ENCODE data around the gene POU2AF1.

POU2AF1 gene

DNA sequence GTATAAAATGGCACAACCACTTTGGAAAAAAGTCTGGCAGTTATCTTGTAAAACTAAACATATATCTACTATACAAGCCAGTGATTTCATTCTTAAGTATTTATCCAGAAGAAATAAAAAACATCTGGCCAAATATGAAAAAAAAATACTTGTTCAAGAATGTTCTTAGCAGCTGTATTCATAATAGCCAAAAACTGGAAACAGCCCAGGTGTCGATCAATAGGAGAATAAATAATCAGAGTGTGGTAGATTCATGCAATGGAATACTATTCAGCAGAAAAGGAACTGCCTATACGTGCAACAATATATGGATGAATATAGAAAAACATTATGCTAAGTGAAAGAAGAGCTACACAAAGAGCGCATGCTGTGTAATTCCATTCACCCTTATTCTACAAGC is 36.7 kb downstream of the POU2AF1 start:
- POLR2A ChIA-PET: interaction anchor here (1.4 kb wide), 1 partner anchor 10 kb away, joined by 3 read pairs; no protein-coding TSS in a partner anchor
- DNase-seq (ENCODE audit: extremely low spot score): no peak
- CTCF ChIA-PET: interaction anchor here (0.9 to 4.8 kb wide), 6 partner anchors 9 to 87 kb away, joined by 3 to 18 read pairs (median 4); no protein-coding TSS in a partner anchor
- TF ChIP-seq, protein P1, sequence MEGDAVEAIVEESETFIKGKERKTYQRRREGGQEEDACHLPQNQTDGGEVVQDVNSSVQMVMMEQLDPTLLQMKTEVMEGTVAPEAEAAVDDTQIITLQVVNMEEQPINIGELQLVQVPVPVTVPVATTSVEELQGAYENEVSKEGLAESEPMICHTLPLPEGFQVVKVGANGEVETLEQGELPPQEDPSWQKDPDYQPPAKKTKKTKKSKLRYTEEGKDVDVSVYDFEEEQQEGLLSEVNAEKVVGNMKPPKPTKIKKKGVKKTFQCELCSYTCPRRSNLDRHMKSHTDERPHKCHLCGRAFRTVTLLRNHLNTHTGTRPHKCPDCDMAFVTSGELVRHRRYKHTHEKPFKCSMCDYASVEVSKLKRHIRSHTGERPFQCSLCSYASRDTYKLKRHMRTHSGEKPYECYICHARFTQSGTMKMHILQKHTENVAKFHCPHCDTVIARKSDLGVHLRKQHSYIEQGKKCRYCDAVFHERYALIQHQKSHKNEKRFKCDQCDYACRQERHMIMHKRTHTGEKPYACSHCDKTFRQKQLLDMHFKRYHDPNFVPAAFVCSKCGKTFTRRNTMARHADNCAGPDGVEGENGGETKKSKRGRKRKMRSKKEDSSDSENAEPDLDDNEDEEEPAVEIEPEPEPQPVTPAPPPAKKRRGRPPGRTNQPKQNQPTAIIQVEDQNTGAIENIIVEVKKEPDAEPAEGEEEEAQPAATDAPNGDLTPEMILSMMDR (IDR thresholded peaks at IDR 0.05; ENCODE audit: control extremely low read depth, extremely low read depth, low read depth, missing control alignments): no peak

- TF ChIP-seq, protein P1 (IDR thresholded peaks at IDR 0.05; ENCODE audit: control extremely low read depth, extremely low read depth, low read depth, missing control alignments): no peak
- no peak for DNase-seq (ENCODE audit: extremely low spot score)
- ChIA-PET POLR2A (no interaction called here), CTCF (interaction anchor here (0.9 to 1.1 kb wide), 3 partner anchors 12 to 89 kb away, joined by 3 to 4 read pairs (median 4); no protein-coding TSS in a partner anchor)
Observed at GRCh38 chr11:111339758-111340388, 39.2 kb downstream of the POU2AF1 start.

DNA sequence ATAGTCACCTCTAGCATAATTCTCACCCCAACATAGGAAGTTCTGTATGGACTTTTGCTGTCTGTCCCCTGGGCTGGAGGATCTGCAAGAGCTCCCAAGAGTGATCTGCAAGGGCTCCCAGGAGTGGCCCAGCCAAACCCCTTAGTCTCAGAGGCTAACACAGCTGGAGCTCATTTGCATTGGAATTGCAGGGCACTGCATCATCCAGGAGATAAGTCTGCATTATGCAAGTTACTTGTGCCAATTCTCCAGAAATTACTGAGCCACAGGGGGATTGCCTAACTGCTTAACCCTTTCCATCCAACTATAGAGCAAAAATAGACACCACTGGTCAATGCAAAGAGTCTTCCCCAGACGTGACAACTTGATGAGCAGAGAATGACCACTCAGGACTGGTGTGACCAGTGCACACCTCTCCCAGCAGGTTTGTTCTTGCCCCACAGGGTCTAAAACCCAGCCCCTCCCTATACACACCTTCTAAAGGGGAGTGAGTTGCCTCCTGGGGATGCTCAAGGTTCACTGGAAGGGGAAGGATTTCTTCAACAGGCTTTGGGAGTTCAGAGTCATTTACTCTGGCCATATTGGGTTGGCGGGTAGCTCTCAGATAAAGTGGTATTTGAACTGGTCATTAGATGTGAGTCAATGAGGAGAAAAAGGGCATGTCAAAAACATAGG is 42.4 kb downstream of the POU2AF1 start:
- TF ChIP-seq, protein P1 (IDR thresholded peaks at IDR 0.05; ENCODE audit: control extremely low read depth, extremely low read depth, low read depth, missing control alignments): no peak
- no peak for DNase-seq (ENCODE audit: extremely low spot score)
- ChIA-PET POLR2A (no interaction called here), CTCF (interaction anchor here (1.0 to 2.4 kb wide), 5 partner anchors 9 to 93 kb away, joined by 3 to 10 read pairs (median 4); no protein-coding TSS in a partner anchor)

- no peak for DNase-seq (ENCODE audit: extremely low spot score)
- ChIA-PET POLR2A (no interaction called here), CTCF (interaction anchor here (1.0 to 2.4 kb wide), 3 partner anchors 10 to 94 kb away, joined by 3 to 10 read pairs (median 3); no protein-coding TSS in a partner anchor)
- TF ChIP-seq, protein P1 (IDR thresholded peaks at IDR 0.05; ENCODE audit: control extremely low read depth, extremely low read depth, low read depth, missing control alignments): no peak
Observed at GRCh38 chr11:111336062-111336461, 43.0 kb downstream of the POU2AF1 start.

GRCh38 chr11:111335549-111335948 is 43.5 kb downstream of the POU2AF1 start:
- CTCF ChIA-PET: interaction anchor here (2.4 kb wide), 1 partner anchor 9 kb away, joined by 10 read pairs; no protein-coding TSS in a partner anchor
- TF ChIP-seq, protein P1 (IDR thresholded peaks at IDR 0.05; ENCODE audit: control extremely low read depth, extremely low read depth, low read depth, missing control alignments): no peak
- POLR2A ChIA-PET: no interaction called here
- DNase-seq (ENCODE audit: extremely low spot score): no peak

- POLR2A ChIA-PET: no interaction called here
- no peak for DNase-seq (ENCODE audit: extremely low spot score)
- CTCF ChIA-PET: interaction anchor here (0.9 to 3.5 kb wide), 4 partner anchors 11 to 94 kb away, joined by 3 to 20 read pairs (median 4); no protein-coding TSS in a partner anchor
- TF ChIP-seq, protein P1 (IDR thresholded peaks at IDR 0.05; ENCODE audit: control extremely low read depth, extremely low read depth, low read depth, missing control alignments): no peak
Observed at GRCh38 chr11:111334532-111335502, 44.3 kb downstream of the POU2AF1 start.

Data from GM10248 (cell line).